ENCODE results near the gene MYRF. TPM values are rescaled to one million over a fixed set of nuclear protein-coding genes. Genes with fewer than 3 reads are reported as not detected.

Gene MYRF
- total and polyA plus RNA-seq, 2 of the 13 experiments (the other 11 are each of a cell fraction or from before 2014, with no cell fraction given): 10.2 to 25.9 TPM

- TF ChIP-seq MYC (CRISPR knock-in tag; IDR thresholded peaks at IDR 0.05; ENCODE audit: borderline replicate concordance) (peak; percentile 89), PHF5A (CRISPR knock-in tag; IDR thresholded peaks at IDR 0.05; ENCODE audit: low read depth, unreplicated experiment) (peak; percentile 64), ARID2 (CRISPR knock-in tag; IDR thresholded peaks at IDR 0.05; ENCODE audit: borderline replicate concordance) (no peak), ZNF451 (CRISPR knock-in tag; IDR thresholded peaks at IDR 0.05) (peak; percentile 96), AHDC1 (CRISPR knock-in tag; IDR thresholded peaks at IDR 0.05; ENCODE audit: borderline replicate concordance) (no peak), ELF3 (CRISPR knock-in tag; IDR thresholded peaks at IDR 0.05) (peak; percentile 75), ZNF790 (CRISPR knock-in tag; IDR thresholded peaks at IDR 0.05; ENCODE audit: borderline replicate concordance) (peak; percentile 60; the same call in 1 of the 2 replicates), SOX13 (IDR thresholded peaks at IDR 0.05) (no peak), SOX13 (CRISPR knock-in tag; conservative IDR thresholded peaks at IDR 0.05 in 1 of 2, IDR thresholded peaks at IDR 0.05 in 1 of 2) (peak in 1 of 2 experiments; percentile 68; a peak in 2 of 4 replicates), SRY (CRISPR knock-in tag; IDR thresholded peaks at IDR 0.05) (peak; percentile 81; the same call in 1 of the 2 replicates), NAIF1 (CRISPR knock-in tag; IDR thresholded peaks at IDR 0.05; ENCODE audit: borderline replicate concordance) (0 out of 2 replicates have a peak, but pooled peaks have one; percentile 60), ZNF660 (CRISPR knock-in tag; IDR thresholded peaks at IDR 0.05; ENCODE audit: borderline replicate concordance, low read depth) (no peak; the same call in 1 of the 2 replicates), NR0B2 (CRISPR knock-in tag; IDR thresholded peaks at IDR 0.05) (peak; percentile 81), ESRRA (CRISPR knock-in tag; IDR thresholded peaks at IDR 0.05; ENCODE audit: low read depth) (peak; percentile 77; the same call in 1 of the 2 replicates), MXI1 (IDR thresholded peaks at IDR 0.05; ENCODE audit: borderline replicate concordance, low read depth, low read length) (peak; percentile 89; the same call in 1 of the 3 replicates), KLF12 (CRISPR knock-in tag; IDR thresholded peaks at IDR 0.05; ENCODE audit: borderline replicate concordance) (no peak), ZNF263 (CRISPR knock-in tag; IDR thresholded peaks at IDR 0.05) (peak; percentile 51; the same call in 1 of the 2 replicates), CCAR2 (optimal IDR thresholded peaks at IDR 0.05; ENCODE audit: low read depth, low read length) (no peak), ZNF431 (CRISPR knock-in tag; IDR thresholded peaks at IDR 0.05; ENCODE audit: borderline replicate concordance, low read depth) (no peak; the same call in 1 of the 2 replicates)
- TF ChIP-seq, protein P1, sequence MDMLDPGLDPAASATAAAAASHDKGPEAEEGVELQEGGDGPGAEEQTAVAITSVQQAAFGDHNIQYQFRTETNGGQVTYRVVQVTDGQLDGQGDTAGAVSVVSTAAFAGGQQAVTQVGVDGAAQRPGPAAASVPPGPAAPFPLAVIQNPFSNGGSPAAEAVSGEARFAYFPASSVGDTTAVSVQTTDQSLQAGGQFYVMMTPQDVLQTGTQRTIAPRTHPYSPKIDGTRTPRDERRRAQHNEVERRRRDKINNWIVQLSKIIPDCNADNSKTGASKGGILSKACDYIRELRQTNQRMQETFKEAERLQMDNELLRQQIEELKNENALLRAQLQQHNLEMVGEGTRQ (IDR thresholded peaks at IDR 0.05; ENCODE audit: low read depth, low read length): no peak
- TF ChIP-seq, protein P1 (CRISPR knock-in tag; IDR thresholded peaks at IDR 0.05; ENCODE audit: borderline replicate concordance): no peak; the same call in 1 of the 2 replicates
These were observed 64.5 kb downstream of the MYRF start, which contains the start of gene FADS1 (continued) for GRCh38 chr11:61816736-61817455.

Measured in HepG2 (cell line).